Fibroblast of lung (primary cell): Measurements from ENCODE around the gene SETBP1. TPM values are rescaled to one million over a fixed set of nuclear protein-coding genes. Genes with fewer than 3 reads are reported as not detected.

ENCODE experiments used
- DNase-seq, 2 donors: peaks; one replicate each; pipeline versions ENCODE4 v3.0.0 to v3.0.0-alpha.2; 2010; ENCODE audit warnings: low read depth in 2 of 2
- H2AFZ ChIP-seq: 2 replicates; pipeline ENCODE4 v1.5.1; 2012; ENCODE audit warnings: low read length, control low read depth, inconsistent platforms
- H3K27ac ChIP-seq: 2 replicates; pipeline ENCODE4 v1.5.1; 2011; ENCODE audit warnings: low read length, control low read depth; ENCODE audit not compliant: insufficient read depth
- H3K27me3 ChIP-seq: 2 replicates; pipeline ENCODE4 v1.5.1; 2011; ENCODE audit warnings: mild to moderate bottlenecking, low read length; ENCODE audit not compliant: control insufficient read depth, insufficient read depth
- H3K36me3 ChIP-seq: 2 replicates; pipeline ENCODE4 v1.5.1; 2011; ENCODE audit warnings: low read length; ENCODE audit not compliant: control insufficient read depth, insufficient read depth
- H3K4me1 ChIP-seq: 2 replicates; pipeline ENCODE4 v1.5.1; 2011; ENCODE audit warnings: low read length; ENCODE audit not compliant: control insufficient read depth, insufficient read depth; ENCODE audit errors: extremely low read depth
- H3K4me2 ChIP-seq: 2 replicates; pipeline ENCODE4 v1.5.1; 2011; ENCODE audit warnings: low read length, control low read depth; ENCODE audit not compliant: insufficient read depth; ENCODE audit errors: extremely low read depth
- H3K4me3 ChIP-seq, 4 experiments: fragments of 200-600 bp in 1 of 4; sonication (generic) in 1 of 4; replicated peaks in 1 of 4; 2 replicates each; pipeline ENCODE4 v1.5.1; 2011 to 2016; ENCODE audit warnings: low read length in 4 of 4, low read depth in 3 of 4, mild to moderate bottlenecking in 3 of 4, control low read depth in 2 of 4, inconsistent platforms in 1 of 4, mixed read lengths in 1 of 4; ENCODE audit not compliant: insufficient read depth in 1 of 4; ENCODE audit errors: control extremely low read depth in 1 of 4
- H3K79me2 ChIP-seq: 2 replicates; pipeline ENCODE4 v1.5.1; 2012; ENCODE audit warnings: mild to moderate bottlenecking, low read length, inconsistent platforms; ENCODE audit not compliant: control insufficient read depth, insufficient read depth
- H3K9ac ChIP-seq: 2 replicates; pipeline ENCODE4 v1.5.1; 2011; ENCODE audit warnings: mild to moderate bottlenecking, low read length, control low read depth; ENCODE audit not compliant: insufficient read depth
- H3K9me3 ChIP-seq: 2 replicates; pipeline ENCODE4 v1.5.1; 2012; ENCODE audit warnings: low read depth, low read length; ENCODE audit not compliant: control insufficient read depth, insufficient read depth
- H4K20me1 ChIP-seq: 2 replicates; pipeline ENCODE4 v1.5.1; 2011; ENCODE audit warnings: low read length; ENCODE audit not compliant: control insufficient read depth, insufficient read depth; ENCODE audit errors: extremely low read depth
- CTCF ChIP-seq, 2 donors: IDR thresholded peaks in 1 of 2; conservative IDR thresholded peaks in 1 of 2; 1 replicate in 1 of 2; 2 replicates in 1 of 2; pipeline ENCODE4 v1.5.1; 2011 to 2012; ENCODE audit warnings: low read length in 2 of 2, control low read depth in 1 of 2, inconsistent platforms in 1 of 2, low read depth in 1 of 2, mild to moderate bottlenecking in 1 of 2
- EZH2 ChIP-seq: IDR thresholded peaks from 2 replicates; pipeline ENCODE4 v1.5.1; 2012; ENCODE audit warnings: low read length, control low read depth, mild to moderate bottlenecking; ENCODE audit errors: missing control alignments
- polyA plus RNA-seq, 2 donors: library from polyadenylated mRNA; depleted of rRNA in 1 of 2; stranded (reverse) in 1 of 2; unstranded in 1 of 2; fragments of >200 nt; gene quantifications; 2 replicates each; pipeline ENCODE4 v1.2.1, GENCODE V29; 2011 to 2012; ENCODE audit warnings: missing spikeins in 1 of 2
- total RNA-seq: library from RNA; depleted of rRNA; stranded (reverse); fragments of >200 nt; gene quantifications from 2 replicates; pipeline ENCODE4 v1.2.1, GENCODE V29; 2014

Gene SETBP1
- total and polyA plus RNA-seq, 2 donors (not counting 1 experiment from before 2014, with no cell fraction given) = 4.5 to 5.4 TPM

- H3K27ac ChIP-seq = no peak overlapping the region
- no peak for DNase-seq
These were observed 56.1 kb downstream of the SETBP1 start for GRCh38 chr18:44736664-44737380.

GRCh38 chr18:44737623-44738022 lies 56.9 kb downstream of the SETBP1 start:
- H3K36me3 ChIP-seq = no peaks in the 10 kb centered on the region
- no peak for DNase-seq
- no peak overlapping the region for H3K4me2 ChIP-seq
- H4K20me1 ChIP-seq = no peaks in the 10 kb centered on the region
- TF ChIP-seq CTCF (conservative IDR thresholded peaks at IDR 0.05 in 1 of 2, IDR thresholded peaks at IDR 0.05 in 1 of 2; ENCODE audit: low read depth in 1 of 2, low read length in 2 of 2) (no peak), EZH2 (no peak)
- no peaks in the 10 kb centered on the region for H3K27me3 ChIP-seq
- H3K79me2 ChIP-seq = no peaks in the 10 kb centered on the region
- H2AFZ ChIP-seq = no peak overlapping the region
- H3K9me3 ChIP-seq = no peaks in the 10 kb centered on the region
- no peak overlapping the region for H3K4me3 ChIP-seq
- H3K27ac ChIP-seq = no peak overlapping the region
- H3K9ac ChIP-seq = no peak overlapping the region
- peaks cover 8% of the 10 kb centered on the region for H3K4me1 ChIP-seq

More at GRCh38 chr18:44736664-44737380, 56.1 kb downstream of the SETBP1 start:
- TF ChIP-seq EZH2 (no peak), CTCF (conservative IDR thresholded peaks at IDR 0.05 in 1 of 2, IDR thresholded peaks at IDR 0.05 in 1 of 2; ENCODE audit: low read depth in 1 of 2, low read length in 2 of 2) (no peak)
- H3K4me2 ChIP-seq = no peak overlapping the region
- H3K36me3 ChIP-seq = no peaks in the 10 kb centered on the region
- no peaks in the 10 kb centered on the region for H3K79me2 ChIP-seq
- no peak overlapping the region for H3K4me3 ChIP-seq
- peaks cover 10% of the 10 kb centered on the region for H3K4me1 ChIP-seq
- H3K9ac ChIP-seq = no peak overlapping the region
- no peak overlapping the region for H2AFZ ChIP-seq
- no peaks in the 10 kb centered on the region for H3K27me3 ChIP-seq
- H4K20me1 ChIP-seq = no peaks in the 10 kb centered on the region
- H3K9me3 ChIP-seq = no peaks in the 10 kb centered on the region

GRCh38 chr18:44740000-44740399 lies 59.3 kb downstream of the SETBP1 start:
- no peak overlapping the region for H3K4me3 ChIP-seq

More at GRCh38 chr18:44740000-44740399, 59.3 kb downstream of the SETBP1 start:
- no peaks in the 10 kb centered on the region for H3K36me3 ChIP-seq
- no peaks in the 10 kb centered on the region for H4K20me1 ChIP-seq
- no peak overlapping the region for H3K9ac ChIP-seq
- H3K9me3 ChIP-seq = no peaks in the 10 kb centered on the region
- DNase-seq = no peak
- no peak overlapping the region for H2AFZ ChIP-seq
- TF ChIP-seq EZH2 (no peak), CTCF (conservative IDR thresholded peaks at IDR 0.05 in 1 of 2, IDR thresholded peaks at IDR 0.05 in 1 of 2; ENCODE audit: low read depth in 1 of 2, low read length in 2 of 2) (no peak)
- H3K27ac ChIP-seq = no peak overlapping the region
- no peaks in the 10 kb centered on the region for H3K27me3 ChIP-seq
- H3K4me1 ChIP-seq = peaks cover 3% of the 10 kb centered on the region
- H3K79me2 ChIP-seq = no peaks in the 10 kb centered on the region
- no peak overlapping the region for H3K4me2 ChIP-seq
